ENCODE data around the gene TNNC2. TPM values are rescaled to one million over a fixed set of nuclear protein-coding genes. Genes with fewer than 3 reads are reported as not detected.

The TNNC2 gene
- total and polyA plus RNA-seq, 12 donors = 1.4 to 16.9 (median 3.9) TPM; not detected in 2

GRCh38 chr20:45859916-45860315 lies 32.8 kb upstream of the TNNC2 start:
- Histone ChIP-seq H3K9me3 (replicated peaks in 1 of 3) (no peaks in the 10 kb centered on the region), H3K36me3 (replicated peaks in 1 of 2) (no peaks in the 10 kb centered on the region), H3K4me1 (replicated peaks in 1 of 2) (peaks cover 18 to 32% of the 10 kb centered on the region in 2 donors), H3K27ac (no peak overlapping the region), H3K27me3 (no peaks in the 10 kb centered on the region), H3K4me3 (no peak overlapping the region)
- DNase-seq = no peak
- WGBS, 4 donors = 90 to 100% (median 92%) methylated on average over 3 to 5 of the region's 5 CpGs
- intact Hi-C loops (cut with DNase I) = no loop called here
- TF ChIP-seq POLR2A (IDR thresholded peaks at IDR 0.05) (no peak), CTCF (IDR thresholded peaks at IDR 0.05) (no peak)

- WGBS, 4 donors = 11 to 25% (median 15%) methylated on average over 1 to 13 of the region's 13 CpGs
- no peaks in the 10 kb centered on the region for H3K9me3 ChIP-seq (replicated peaks in 1 of 3)
- H3K36me3 ChIP-seq (replicated peaks in 1 of 2) = peaks cover 0 to 6% of the 10 kb centered on the region in 2 donors
- peak overlapping the region in 2 of 4 donors; percentile 61 to 71 for H3K4me3 ChIP-seq
- intact Hi-C loops (cut with DNase I) = no loop called here
- H3K4me1 ChIP-seq (replicated peaks in 1 of 2) = peaks cover 20 to 49% of the 10 kb centered on the region in 2 donors
- TF ChIP-seq CTCF (IDR thresholded peaks at IDR 0.05) (no peak), POLR2A (IDR thresholded peaks at IDR 0.05) (no peak)
- H3K27me3 ChIP-seq = no peaks in the 10 kb centered on the region
- DNase-seq = no peak
- H3K27ac ChIP-seq = peak overlapping the region in 4 of 5 donors; percentile 65 to 91 (median 79)
These were observed 30.7 kb upstream of the TNNC2 start for GRCh38 chr20:45857882-45858216.

- peak; percentile 96 to 100 (median 99) for DNase-seq
- H3K36me3 ChIP-seq (replicated peaks in 1 of 2) = peaks cover 0 to 6% of the 10 kb centered on the region in 2 donors
- peak within 1 kb of the TSS; percentile 61 to 99 (median 78) for H3K4me3 ChIP-seq
- H3K4me1 ChIP-seq (replicated peaks in 1 of 2) = peaks cover 20 to 49% of the 10 kb centered on the region in 2 donors
- no peaks in the 10 kb centered on the region for H3K27me3 ChIP-seq
- H3K27ac ChIP-seq = peak within 1 kb of the TSS; percentile 53 to 91 (median 76)
- H3K9me3 ChIP-seq (replicated peaks in 1 of 3) = no peaks in the 10 kb centered on the region
- WGBS, 4 donors = 0 to 2% (median 1%) methylated on average over 26 to 36 of the region's 36 CpGs
- TF ChIP-seq CTCF (IDR thresholded peaks at IDR 0.05) (no peak), POLR2A (IDR thresholded peaks at IDR 0.05) (peak; percentile 28 to 78)
- intact Hi-C loops (cut with DNase I) = no loop called here
These were observed 30.2 kb upstream of the TNNC2 start, which contains the start of the genes ACOT8 and ZSWIM3 for GRCh38 chr20:45857114-45857881. Gene ACOT8, minus strand, starts transcription at chr20:45857392. Its CDS starts 77 bp downstream, at chr20:45857315. Gene ZSWIM3, plus strand, starts transcription at chr20:45857614. Its CDS starts 212 bp downstream, at chr20:45857826.

GRCh38 chr20:45853484-45853883 lies 26.4 kb upstream of the TNNC2 start:
- 74 to 87% (median 83%) methylated on average over 2 of the region's 2 CpGs for WGBS, 4 donors
- intact Hi-C loops (cut with DNase I) = no loop called here
- no peak overlapping the region for H3K27ac ChIP-seq
- H3K9me3 ChIP-seq (replicated peaks in 1 of 3) = no peaks in the 10 kb centered on the region
- DNase-seq = no peak
- no peak overlapping the region for H3K4me3 ChIP-seq
- no peaks in the 10 kb centered on the region for H3K27me3 ChIP-seq
- peaks cover 0 to 10% of the 10 kb centered on the region in 2 donors for H3K36me3 ChIP-seq (replicated peaks in 1 of 2)
- peaks cover 33 to 64% of the 10 kb centered on the region in 2 donors for H3K4me1 ChIP-seq (replicated peaks in 1 of 2)
- TF ChIP-seq POLR2A (IDR thresholded peaks at IDR 0.05) (no peak), CTCF (IDR thresholded peaks at IDR 0.05) (no peak)

All from adrenal gland (tissue), 12 donors.